ACC112 (cell line): Measurements from ENCODE around the gene PEX11G.
A peak's percentile ranks its signal among the peaks of the same experiment; 100 is the strongest.

Experiments used
- H2AFZ ChIP-seq: fragments of 200-600 bp; sonication (generic); one replicate; pipeline ENCODE4 v1.6.0; 2017; ENCODE audit warnings: antibody characterized with exemption, low read length; ENCODE audit not compliant: unreplicated experiment
- H3K27ac ChIP-seq: fragments of 200-600 bp; sonication (generic); 2 replicates; pipeline ENCODE4 v1.5.1; 2014; ENCODE audit warnings: low read depth, mild to moderate bottlenecking, antibody characterized with exemption, low read length, moderate library complexity
- H3K27me3 ChIP-seq: fragments of 200-600 bp; sonication (generic); 2 replicates; pipeline ENCODE4 v1.6.1; 2014; ENCODE audit warnings: mild to moderate bottlenecking, antibody characterized with exemption, low read length, moderate library complexity, mixed read lengths; ENCODE audit not compliant: insufficient read depth
- H3K36me3 ChIP-seq: fragments of 200-600 bp; sonication (generic); 2 replicates; pipeline ENCODE4 v1.6.1; 2016; ENCODE audit warnings: mild to moderate bottlenecking, antibody characterized with exemption, low read length, moderate library complexity, mixed read lengths; ENCODE audit not compliant: insufficient read depth
- H3K4me1 ChIP-seq: fragments of 200-600 bp; sonication (generic); one replicate; pipeline ENCODE4 v1.6.1; 2016; ENCODE audit warnings: low read length, mixed read lengths; ENCODE audit not compliant: insufficient read depth, unreplicated experiment, control insufficient read depth
- H3K4me3 ChIP-seq: fragments of 200-600 bp; sonication (generic); 2 replicates; pipeline ENCODE4 v1.5.1; 2014; ENCODE audit warnings: mild to moderate bottlenecking, low read depth, low read length
- H3K79me2 ChIP-seq: fragments of 200-600 bp; sonication (generic); one replicate; pipeline ENCODE4 v1.6.0; 2016; ENCODE audit warnings: low read length; ENCODE audit not compliant: control insufficient read depth, unreplicated experiment, insufficient read depth

Gene PEX11G

DNA sequence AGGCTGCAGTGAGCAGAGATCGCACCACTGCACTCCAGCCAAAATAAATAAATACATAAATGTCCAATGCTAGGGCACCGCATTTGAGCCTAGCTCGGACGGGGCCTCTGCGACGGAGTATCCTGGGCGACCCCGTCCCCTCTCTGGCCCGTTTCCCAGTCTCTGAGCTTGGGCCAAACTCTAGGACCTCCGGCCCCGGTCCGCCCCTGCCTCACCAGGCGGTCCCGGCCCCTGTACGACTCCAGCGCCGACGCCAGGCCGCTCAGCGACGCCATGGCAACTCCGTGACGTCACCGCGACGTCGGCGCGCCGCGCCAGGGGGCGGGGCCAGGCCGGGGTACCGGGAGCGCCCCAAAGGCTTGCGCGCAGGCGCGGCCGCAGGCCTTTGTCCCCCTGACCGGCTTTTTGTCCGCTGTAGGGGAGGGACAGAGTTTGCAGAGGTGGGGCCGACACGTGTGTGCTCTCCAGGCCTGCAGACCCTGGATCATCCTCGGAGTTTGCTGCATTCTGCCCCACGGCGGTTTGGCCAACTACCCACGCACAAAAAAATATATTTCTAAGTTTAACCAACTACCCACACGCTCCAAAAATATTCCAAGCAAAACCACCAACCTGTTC lies at the start of gene PEX11G:
TSS of gene PEX11G (minus strand) at position 300 of the 618 bp plus-strand sequence. CDS start at position 275, 25 bp downstream.
- Histone ChIP-seq H2AFZ (peak within 1 kb of the TSS; percentile 97), H3K27ac (peak within 1 kb of the TSS; percentile 47; the same call in 1 of the 2 replicates), H3K36me3 (no peaks in the 10 kb centered on the region), H3K4me3 (peak within 1 kb of the TSS; percentile 85), H3K4me1 (no peaks in the 10 kb centered on the region), H3K27me3 (no peaks in the 10 kb centered on the region), H3K79me2 (no peaks in the 10 kb centered on the region)

DNA sequence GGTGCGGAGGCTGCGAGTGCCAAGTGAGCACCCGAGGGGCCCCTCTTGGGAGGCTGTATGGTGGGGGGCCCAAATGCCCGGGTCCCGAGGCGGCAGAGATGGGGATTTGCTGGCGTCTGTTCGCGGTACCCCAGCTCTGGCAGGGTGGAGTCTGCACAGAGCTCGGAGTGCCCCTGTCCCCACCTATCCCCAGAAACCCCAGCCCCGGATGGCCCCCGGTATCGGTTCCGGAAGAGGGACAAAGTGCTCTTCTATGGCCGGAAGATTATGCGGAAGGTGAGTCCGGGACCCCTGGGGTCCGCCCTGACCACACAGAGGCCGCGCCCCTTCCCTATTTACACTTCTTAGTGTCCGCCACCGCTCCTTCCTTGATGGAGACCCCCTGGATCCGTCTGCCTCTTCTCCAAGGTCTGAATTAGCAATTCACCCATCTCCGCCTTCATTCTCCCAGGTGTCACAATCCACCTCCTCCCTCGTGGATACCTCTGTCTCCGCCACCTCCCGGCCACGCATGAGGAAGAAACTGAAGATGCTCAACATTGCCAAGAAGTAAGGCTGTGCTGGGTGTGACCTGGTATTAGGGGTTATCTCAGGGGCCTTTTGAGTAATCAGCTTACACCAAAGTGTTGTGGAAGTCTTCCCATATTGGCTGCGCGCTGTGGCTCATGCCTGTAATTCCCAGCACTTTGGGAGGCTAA lies 47.3 kb upstream of the PEX11G start:
- no peaks in the 10 kb centered on the region for H3K27me3 ChIP-seq
- H3K4me3 ChIP-seq: peak overlapping the region; percentile 92
- H3K36me3 ChIP-seq: no peaks in the 10 kb centered on the region
- H3K79me2 ChIP-seq: no peaks in the 10 kb centered on the region
- peak overlapping the region; percentile 85 for H2AFZ ChIP-seq
- no peak overlapping the region for H3K27ac ChIP-seq
- no peaks in the 10 kb centered on the region for H3K4me1 ChIP-seq

DNA sequence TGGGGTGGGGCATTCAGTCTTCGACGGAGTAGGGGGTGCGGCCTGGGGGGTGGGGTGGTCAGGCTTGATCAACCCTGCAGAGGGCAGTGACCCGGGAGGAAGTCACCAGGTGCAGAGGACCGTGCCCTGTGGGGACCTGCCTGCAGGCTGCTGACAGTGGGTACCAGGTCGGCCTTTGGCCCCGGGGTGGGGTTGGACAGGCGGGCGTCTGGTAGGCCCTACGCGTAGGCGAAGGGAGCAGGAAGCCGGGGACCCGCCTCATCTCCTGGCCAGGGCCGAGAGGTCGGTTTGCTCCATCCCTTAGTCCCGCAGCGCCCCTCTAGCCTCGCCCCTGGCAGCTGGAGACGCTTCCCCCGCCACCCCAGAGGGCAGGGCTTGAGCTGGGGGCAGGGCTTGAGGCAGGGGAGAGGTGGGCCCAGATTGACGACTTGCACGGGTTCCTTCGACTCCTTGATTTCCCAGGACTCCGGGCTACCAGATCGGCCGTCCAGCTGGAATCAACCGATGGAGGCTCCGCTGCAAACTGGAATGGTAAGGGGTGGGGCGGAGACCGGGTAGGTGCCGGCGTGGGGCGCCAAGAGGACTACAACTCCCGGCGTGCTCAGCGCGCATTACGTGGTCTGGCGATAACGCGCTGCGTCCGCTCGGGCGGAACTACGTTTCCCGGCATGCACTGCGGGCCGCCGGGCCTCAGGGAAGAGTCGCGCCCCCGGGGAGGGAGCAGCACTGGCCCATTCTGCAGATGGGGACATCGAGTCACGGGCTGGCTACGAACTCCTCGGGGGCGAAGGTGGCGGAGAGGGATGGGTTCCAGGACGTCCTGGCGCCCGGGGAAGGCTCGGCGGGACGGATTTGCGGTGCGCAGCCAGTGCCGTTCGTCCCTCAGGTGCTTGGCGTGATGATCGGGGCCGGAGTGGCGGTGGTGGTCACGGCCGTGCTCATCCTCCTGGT lies 46.5 kb upstream of the PEX11G start, which contains the start of gene PNPLA6:
TSS of gene PNPLA6 (plus strand) at position 671 of the 951 bp plus-strand sequence. CDS start at position 743, 72 bp downstream.
- Histone ChIP-seq H3K4me3 (peak within 1 kb of the TSS; percentile 92), H3K36me3 (no peaks in the 10 kb centered on the region), H3K27me3 (no peaks in the 10 kb centered on the region), H3K27ac (no peak within 1 kb of the TSS; the same call in 1 of the 2 replicates), H3K79me2 (no peaks in the 10 kb centered on the region), H3K4me1 (no peaks in the 10 kb centered on the region), H2AFZ (peak within 1 kb of the TSS; percentile 85)

DNA sequence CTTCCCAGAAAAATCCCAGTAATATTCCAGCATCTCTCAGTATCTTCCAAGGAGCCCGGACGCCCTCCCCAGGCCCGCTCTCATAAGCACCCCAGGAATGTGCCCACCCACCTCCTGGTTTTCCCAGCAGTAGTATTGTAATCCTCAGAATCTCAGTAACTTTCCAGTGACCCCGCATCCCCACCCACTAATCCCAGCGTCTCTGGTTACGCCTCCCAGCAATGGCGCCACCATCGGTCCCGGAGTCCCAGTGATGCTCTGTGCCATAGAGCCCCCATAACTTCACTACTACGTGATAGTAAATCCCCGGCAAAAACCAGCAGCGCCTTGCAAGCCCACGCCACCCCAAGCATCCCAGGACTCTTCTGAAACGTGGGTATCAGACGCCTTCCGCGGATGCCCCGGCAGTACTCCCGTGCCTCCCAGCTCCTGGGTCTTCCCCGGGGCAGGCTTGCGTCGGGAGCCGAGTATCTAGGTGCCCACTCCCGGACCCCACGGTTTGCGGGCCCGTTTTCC lies 45.8 kb upstream of the PEX11G start:
- Histone ChIP-seq H3K27ac (peak overlapping the region; percentile 39), H3K4me1 (no peaks in the 10 kb centered on the region), H3K4me3 (peak overlapping the region; percentile 92), H3K27me3 (no peaks in the 10 kb centered on the region), H3K79me2 (no peaks in the 10 kb centered on the region), H3K36me3 (no peaks in the 10 kb centered on the region), H2AFZ (peak overlapping the region; percentile 50)

GRCh38 chr19:7533925-7534480 lies 45.2 kb upstream of the PEX11G start:
- no peaks in the 10 kb centered on the region for H3K79me2 ChIP-seq
- H3K27ac ChIP-seq: peak overlapping the region; percentile 39
- no peaks in the 10 kb centered on the region for H3K4me1 ChIP-seq
- peak overlapping the region; percentile 85 for H2AFZ ChIP-seq
- H3K4me3 ChIP-seq: peak overlapping the region; percentile 92
- H3K27me3 ChIP-seq: no peaks in the 10 kb centered on the region
- H3K36me3 ChIP-seq: no peaks in the 10 kb centered on the region

- Histone ChIP-seq H3K27ac (no peak overlapping the region; the same call in 1 of the 2 replicates), H3K4me1 (no peaks in the 10 kb centered on the region), H3K27me3 (no peaks in the 10 kb centered on the region), H3K79me2 (no peaks in the 10 kb centered on the region), H3K36me3 (no peaks in the 10 kb centered on the region), H2AFZ (peak overlapping the region; percentile 85), H3K4me3 (peak overlapping the region; percentile 92)
Observed at GRCh38 chr19:7533281-7533885, 44.5 kb upstream of the PEX11G start.

GRCh38 chr19:7529610-7530490 lies 41.0 kb upstream of the PEX11G start:
- Histone ChIP-seq H3K4me1 (no peaks in the 10 kb centered on the region), H2AFZ (no peak overlapping the region), H3K79me2 (no peaks in the 10 kb centered on the region), H3K4me3 (no peak overlapping the region), H3K36me3 (no peaks in the 10 kb centered on the region), H3K27me3 (no peaks in the 10 kb centered on the region), H3K27ac (no peak overlapping the region)

DNA sequence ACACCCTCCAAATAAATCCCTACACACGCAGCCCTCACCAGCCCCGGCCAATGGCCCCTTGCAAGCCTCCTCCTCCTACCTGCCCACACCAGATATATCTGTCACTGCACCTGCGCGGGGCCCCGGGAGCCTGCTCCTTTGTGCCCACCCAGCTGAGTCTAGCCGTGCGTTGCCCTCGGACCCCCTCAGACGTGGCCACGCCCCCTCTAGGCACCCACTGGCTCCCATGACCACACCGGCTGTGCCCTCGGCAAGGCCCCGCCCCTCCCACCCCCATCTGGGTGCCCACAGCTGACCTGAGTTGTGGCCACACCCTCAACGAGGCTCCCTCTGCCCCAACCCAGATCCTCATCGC lies 40.4 kb upstream of the PEX11G start:
- no peaks in the 10 kb centered on the region for H3K27me3 ChIP-seq
- H3K4me3 ChIP-seq: no peak overlapping the region
- H3K36me3 ChIP-seq: no peaks in the 10 kb centered on the region
- H3K79me2 ChIP-seq: peaks cover under 1% of the 10 kb centered on the region
- H3K27ac ChIP-seq: no peak overlapping the region
- no peaks in the 10 kb centered on the region for H3K4me1 ChIP-seq
- no peak overlapping the region for H2AFZ ChIP-seq

DNA sequence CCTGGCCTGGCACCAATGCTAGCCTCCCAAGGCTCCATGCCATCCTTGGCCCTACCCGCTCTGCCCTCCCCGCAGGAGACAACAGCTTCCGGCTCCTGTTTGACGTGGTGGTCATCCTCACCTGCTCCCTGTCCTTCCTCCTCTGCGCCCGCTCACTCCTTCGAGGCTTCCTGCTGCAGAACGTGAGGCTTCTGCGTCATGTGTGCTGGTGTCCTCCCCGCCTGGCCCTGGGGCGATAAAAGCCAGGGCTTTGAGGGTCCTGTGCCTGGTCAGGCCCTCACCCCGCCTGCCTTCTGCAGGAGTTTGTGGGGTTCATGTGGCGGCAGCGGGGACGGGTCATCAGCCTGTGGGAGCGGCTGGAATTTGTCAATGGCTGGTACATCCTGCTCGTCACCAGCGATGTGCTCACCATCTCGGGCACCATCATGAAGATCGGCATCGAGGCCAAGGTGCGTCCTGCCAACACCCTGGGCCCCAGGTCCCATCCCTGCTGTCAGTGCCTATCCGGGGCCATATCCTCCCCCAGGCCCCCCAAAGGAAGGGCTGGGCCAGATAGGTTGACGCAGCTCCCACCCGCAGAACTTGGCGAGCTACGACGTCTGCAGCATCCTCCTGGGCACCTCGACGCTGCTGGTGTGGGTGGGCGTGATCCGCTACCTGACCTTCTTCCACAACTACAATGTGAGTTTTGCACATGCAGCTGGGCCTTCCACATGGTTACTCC lies 39.8 kb upstream of the PEX11G start:
- H3K4me1 ChIP-seq: no peaks in the 10 kb centered on the region
- no peak overlapping the region for H3K27ac ChIP-seq
- H3K36me3 ChIP-seq: no peaks in the 10 kb centered on the region
- H3K4me3 ChIP-seq: no peak overlapping the region
- H2AFZ ChIP-seq: no peak overlapping the region
- no peaks in the 10 kb centered on the region for H3K27me3 ChIP-seq
- H3K79me2 ChIP-seq: peaks cover 3% of the 10 kb centered on the region
